WTC11 (cell line): ENCODE measurements around the gene HMCES. TPM values are rescaled to one million over a fixed set of nuclear protein-coding genes. Genes with fewer than 3 reads are reported as not detected.

Experiments
- ATAC-seq: fragments of 200-7000 bp; cut with Tn5 transposase; 2 replicates; pipeline ENCODE4 v1.10.0; 2021; ENCODE audit warnings: mild to moderate bottlenecking, moderate library complexity
- CTCF ChIA-PET: fragments of 300-600 bp; sonication (Branson Sonifier 250); formaldehyde crosslinking; loops from one replicate; lab custom pipeline; 2021; ENCODE audit warnings: antibody characterized with exemption; lab: Charles Lee
- POLR2A ChIA-PET: fragments of 350-600 bp; sonication (Branson Sonifier 250); formaldehyde crosslinking; loops from one replicate; lab custom pipeline; 2021; ENCODE audit warnings: antibody characterized with exemption; lab: Charles Lee
- DNase-seq: peaks from one replicate; pipeline ENCODE4 v3.0.0; 2021; ENCODE audit warnings: low spot score
- H3K27ac Mint-ChIP-seq: 2 replicates; pipeline ENCODE4 v1.8.0; 2021; ENCODE audit warnings: mixed read lengths
- H3K27me3 Mint-ChIP-seq: 2 replicates; pipeline ENCODE4 v1.8.0; 2021; ENCODE audit warnings: low read depth, mild to moderate bottlenecking, moderate library complexity, mixed read lengths
- H3K36me3 Mint-ChIP-seq: 2 replicates; pipeline ENCODE4 v1.8.0; 2021; ENCODE audit warnings: mixed read lengths
- H3K4me1 Mint-ChIP-seq: 2 replicates; pipeline ENCODE4 v1.8.0; 2022; ENCODE audit warnings: mixed read lengths
- H3K4me3 Mint-ChIP-seq: 2 replicates; pipeline ENCODE4 v1.8.0; 2021; ENCODE audit warnings: mild to moderate bottlenecking, moderate library complexity, mixed read lengths
- H3K9me3 Mint-ChIP-seq: 2 replicates; pipeline ENCODE4 v1.8.0; 2021; ENCODE audit warnings: mixed read lengths
- AFF4 ChIP-seq: sonication (generic); formaldehyde crosslinking; IDR thresholded peaks from 2 replicates; pipeline ENCODE4 v1.8.1; 2023; ENCODE audit warnings: mild to moderate bottlenecking, missing genetic modification reagents, borderline replicate concordance
- ARID4B ChIP-seq: sonication (generic); formaldehyde crosslinking; IDR thresholded peaks from 2 replicates; pipeline ENCODE4 v1.8.0; 2023; ENCODE audit warnings: missing genetic modification reagents, mild to moderate bottlenecking, borderline replicate concordance
- E2F1 ChIP-seq: sonication (generic); formaldehyde crosslinking; IDR thresholded peaks from 2 replicates; pipeline ENCODE4 v1.8.0; 2022; ENCODE audit warnings: mild to moderate bottlenecking, missing genetic modification reagents
- MLX ChIP-seq: sonication (generic); formaldehyde crosslinking; IDR thresholded peaks from 2 replicates; pipeline ENCODE4 v1.8.1; 2023; ENCODE audit warnings: mild to moderate bottlenecking, missing genetic modification reagents, moderate library complexity
- NFATC4 ChIP-seq: fragments of 250-450 bp; sonication (Bioruptor Pico); IDR thresholded peaks from 2 replicates; pipeline ENCODE4 v1.9.0; 2021; ENCODE audit warnings: mild to moderate bottlenecking
- NR1H2 ChIP-seq: sonication (generic); formaldehyde crosslinking; IDR thresholded peaks from 2 replicates; pipeline ENCODE4 v1.9.0; 2021; ENCODE audit warnings: mild to moderate bottlenecking, moderate library complexity, missing genetic modification reagents
- RELA ChIP-seq: sonication (generic); formaldehyde crosslinking; IDR thresholded peaks from 2 replicates; pipeline ENCODE4 v1.8.1; 2022; ENCODE audit warnings: missing genetic modification reagents, mild to moderate bottlenecking, borderline replicate concordance
- RORB ChIP-seq: fragments of 250-450 bp; sonication (Bioruptor Pico); IDR thresholded peaks from 2 replicates; pipeline ENCODE4 v1.9.0; 2021; ENCODE audit warnings: mild to moderate bottlenecking
- SP1 ChIP-seq: sonication (generic); formaldehyde crosslinking; conservative IDR thresholded peaks from 2 replicates; pipeline ENCODE4 v1.8.1; 2022; ENCODE audit warnings: missing genetic modification reagents
- STAT6 ChIP-seq: sonication (generic); formaldehyde crosslinking; conservative IDR thresholded peaks from 2 replicates; pipeline ENCODE4 v1.8.1; 2023; ENCODE audit warnings: mild to moderate bottlenecking, low read depth, missing genetic modification reagents, moderate library complexity
- USF1 ChIP-seq: sonication (generic); formaldehyde crosslinking; IDR thresholded peaks from 2 replicates; pipeline ENCODE4 v1.8.0; 2022; ENCODE audit warnings: mild to moderate bottlenecking, missing genetic modification reagents
- ZMAT4 ChIP-seq: fragments of 250-450 bp; sonication (Bioruptor Pico); IDR thresholded peaks from 2 replicates; pipeline ENCODE4 v1.9.0; 2021; ENCODE audit warnings: mild to moderate bottlenecking
- ZNF219 ChIP-seq: sonication (generic); formaldehyde crosslinking; IDR thresholded peaks from 2 replicates; pipeline ENCODE4 v1.8.0; 2023; ENCODE audit warnings: missing genetic modification reagents, mild to moderate bottlenecking, borderline replicate concordance
- ZNF396 ChIP-seq: fragments of 250-450 bp; sonication (Bioruptor Pico); IDR thresholded peaks from 2 replicates; pipeline ENCODE4 v1.8.0; 2021; ENCODE audit warnings: mild to moderate bottlenecking, moderate library complexity, borderline replicate concordance
- ZNF423 ChIP-seq: fragments of 250-450 bp; sonication (Bioruptor Pico); IDR thresholded peaks from 2 replicates; pipeline ENCODE4 v2.1.2; 2022; ENCODE audit warnings: mild to moderate bottlenecking, moderate library complexity
- total RNA-seq: library from RNA; stranded (reverse); gene quantifications from 3 replicates; pipeline ENCODE4 v1.2.3, GENCODE V29; 2021

Gene HMCES
- total RNA-seq, 1 experiment from 2014 or later, result 47.7 TPM

- peaks cover 5% of the 10 kb centered on the region; the same call in 1 of the 2 replicates for H3K27me3 Mint-ChIP-seq
- H3K4me1 Mint-ChIP-seq, result peaks cover 13% of the 10 kb centered on the region
- DNase-seq (no peak), ATAC-seq (no peak)
- CTCF ChIA-PET, result no interaction called here
- H3K4me3 Mint-ChIP-seq, result no peak overlapping the region
- POLR2A ChIA-PET, result no interaction called here
- no peak overlapping the region for H3K27ac Mint-ChIP-seq
- H3K36me3 Mint-ChIP-seq, result no peaks in the 10 kb centered on the region
- no peaks in the 10 kb centered on the region for H3K9me3 Mint-ChIP-seq
- TF ChIP-seq STAT6 (CRISPR knock-in tag) (no peak), AFF4 (CRISPR knock-in tag) (no peak), E2F1 (CRISPR knock-in tag) (no peak), SP1 (CRISPR knock-in tag) (no peak), ZNF219 (CRISPR knock-in tag) (no peak), USF1 (no peak), ZMAT4 (no peak), RELA (CRISPR knock-in tag) (no peak), ARID4B (CRISPR knock-in tag) (no peak), RORB (no peak), ZNF423 (no peak), NFATC4 (no peak), NR1H2 (CRISPR knock-in tag) (no peak), ZNF396 (CRISPR knock-in tag) (no peak), MLX (CRISPR knock-in tag) (no peak)
Observed at GRCh38 chr3:129345971-129346370, 67.3 kb downstream of the HMCES start.
